GM18873 (cell line): Measurements from ENCODE around the gene PSPH.
"Not testable (repeated sequence)": the region's sequence is repeated elsewhere in the genome, so short reads cannot be mapped to it uniquely, and the experiment has no call there.

Experiments used
- ATAC-seq: cut with Tn5 transposase; IDR thresholded peaks from one replicate; pipeline ENCODE4 v1.9.1; 2021; ENCODE audit warnings: mild to moderate bottlenecking, moderate library complexity, moderate number of reproducible peaks; ENCODE audit not compliant: unreplicated experiment, low FRiP score

PSPH gene

DNA sequence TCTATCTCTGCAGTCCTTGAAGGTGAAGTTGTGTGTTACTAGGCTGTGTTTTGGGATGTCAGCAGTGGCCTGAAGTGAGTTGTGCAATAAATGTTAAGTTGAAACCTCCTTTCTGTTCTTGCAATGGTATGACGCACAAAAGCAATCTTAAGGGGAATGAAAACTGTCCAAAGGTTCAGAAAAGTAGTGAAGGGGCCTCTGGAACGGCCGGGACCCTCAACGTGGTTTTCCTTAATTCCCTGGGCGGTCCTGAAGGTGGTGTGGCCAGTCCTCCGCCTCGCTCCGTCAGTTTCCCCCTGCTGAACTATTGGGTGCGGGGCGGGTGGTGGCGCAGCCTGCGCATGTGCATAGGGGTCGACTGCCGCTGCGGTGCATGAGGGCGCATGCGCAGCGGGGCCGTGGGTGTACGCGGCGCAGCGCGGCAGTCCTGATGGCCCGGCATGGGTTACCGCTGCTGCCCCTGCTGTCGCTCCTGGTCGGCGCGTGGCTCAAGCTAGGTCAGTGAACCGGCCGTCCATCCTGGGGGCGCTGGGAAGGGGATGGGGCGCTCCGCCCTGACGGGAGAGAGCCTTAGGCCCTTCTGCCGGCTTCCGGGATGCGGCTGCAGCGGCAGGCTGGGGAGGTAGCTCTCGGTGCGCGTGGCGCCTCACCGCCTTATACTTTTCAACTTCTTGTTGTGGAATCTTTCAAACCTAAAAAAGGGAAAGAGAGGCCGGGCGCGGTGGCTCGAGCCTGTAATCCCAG, 12.8 kb upstream of the PSPH start, which contains the start of gene SUMF2:
TSS of gene SUMF2 (plus strand) at position 405 of the 744 bp plus-strand sequence. CDS start at position 431, 26 bp downstream.
- peak; percentile 83 for ATAC-seq

DNA sequence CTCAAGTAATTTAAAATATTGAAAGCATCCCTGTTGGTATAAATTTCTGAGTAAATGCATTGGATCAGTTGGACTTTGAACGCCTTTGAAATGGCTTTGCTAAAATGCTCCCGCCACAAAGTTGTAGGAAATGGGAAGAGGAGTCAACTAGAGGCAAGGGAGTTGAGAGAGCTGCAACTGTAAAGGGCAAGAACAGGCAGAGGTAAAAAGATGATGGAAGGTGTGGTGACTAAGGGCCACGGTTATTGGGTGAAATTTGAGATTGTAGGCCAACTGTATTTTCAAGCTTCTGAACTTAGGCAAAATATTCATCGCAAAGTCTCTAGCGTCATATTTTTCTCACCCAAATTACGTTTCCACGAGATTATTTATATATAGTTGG, 12.2 kb upstream of the PSPH start:
- no peak for ATAC-seq

DNA sequence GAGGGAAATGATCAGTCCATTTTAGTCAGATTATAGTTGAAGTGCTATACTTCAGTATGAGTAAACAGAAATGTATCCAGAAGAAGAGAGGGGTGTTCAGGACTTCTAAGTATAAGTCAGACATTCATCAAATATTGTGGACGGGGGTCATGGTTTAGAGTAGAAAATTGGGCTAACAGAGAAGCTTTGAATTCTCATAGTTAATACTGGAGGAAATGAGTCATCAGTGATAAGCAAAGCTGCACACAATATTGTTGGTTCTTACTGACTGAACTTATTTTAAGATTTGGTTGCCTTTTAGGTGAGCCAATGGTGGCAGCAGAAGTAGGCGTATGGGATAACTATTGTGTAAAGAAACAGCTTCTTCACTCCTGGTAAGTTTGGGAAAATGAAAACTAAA, 11.1 kb upstream of the PSPH start:
- ATAC-seq = no peak

DNA sequence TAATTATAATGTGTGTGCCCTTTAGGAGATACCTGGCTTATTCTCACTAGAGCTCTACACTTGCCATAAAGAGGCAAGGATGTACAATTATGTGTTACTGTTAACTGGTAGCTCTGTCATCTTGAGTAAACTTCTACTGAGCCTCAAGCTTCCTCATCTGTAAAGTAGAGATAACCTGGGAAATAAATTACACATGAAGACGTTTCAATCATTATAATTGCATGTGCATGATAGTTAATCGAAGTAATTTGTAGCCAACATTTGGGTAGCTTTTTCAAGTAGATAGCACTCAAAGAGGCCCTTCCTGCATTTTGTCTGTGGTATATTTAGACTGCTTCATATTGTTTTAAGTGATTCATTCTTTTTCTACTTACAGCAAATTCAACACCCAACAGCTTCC, 2.7 kb upstream of the PSPH start:
- ATAC-seq = no peak

DNA sequence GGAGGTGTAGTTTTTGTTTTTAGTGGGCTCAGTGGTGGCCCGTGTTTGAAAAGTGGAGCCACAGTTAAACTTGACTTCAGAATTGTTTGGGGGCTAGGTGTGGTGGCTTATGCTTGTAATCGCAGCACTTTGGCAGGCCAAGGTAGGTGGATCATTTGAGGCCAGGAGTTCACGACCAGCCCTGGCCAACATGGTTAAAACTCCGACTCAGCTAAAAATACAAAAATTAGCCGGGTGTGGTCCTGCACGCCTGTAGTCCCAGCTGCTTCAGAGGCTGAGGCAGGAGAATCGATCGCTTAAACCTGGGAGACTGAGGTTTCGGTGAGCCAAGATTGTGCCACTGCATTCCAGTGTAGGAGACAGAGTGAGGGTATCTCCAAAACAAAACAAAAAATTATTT, 2.1 kb upstream of the PSPH start:
- no peak for ATAC-seq

DNA sequence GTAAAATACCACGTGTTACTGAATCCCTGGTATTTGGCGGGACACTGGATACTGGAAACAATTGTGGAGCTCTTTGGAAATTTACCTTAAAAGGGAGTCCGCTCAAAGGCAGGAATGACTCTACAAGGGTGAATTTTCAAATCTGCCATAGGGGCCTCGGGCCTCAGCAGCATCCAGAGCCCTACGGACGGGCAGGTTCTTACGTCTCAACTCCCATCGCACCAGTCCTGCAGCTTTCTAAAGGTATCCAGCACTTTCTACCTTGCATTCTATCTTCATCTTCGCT, 248 bp downstream of the PSPH start:
- no peak for ATAC-seq

DNA sequence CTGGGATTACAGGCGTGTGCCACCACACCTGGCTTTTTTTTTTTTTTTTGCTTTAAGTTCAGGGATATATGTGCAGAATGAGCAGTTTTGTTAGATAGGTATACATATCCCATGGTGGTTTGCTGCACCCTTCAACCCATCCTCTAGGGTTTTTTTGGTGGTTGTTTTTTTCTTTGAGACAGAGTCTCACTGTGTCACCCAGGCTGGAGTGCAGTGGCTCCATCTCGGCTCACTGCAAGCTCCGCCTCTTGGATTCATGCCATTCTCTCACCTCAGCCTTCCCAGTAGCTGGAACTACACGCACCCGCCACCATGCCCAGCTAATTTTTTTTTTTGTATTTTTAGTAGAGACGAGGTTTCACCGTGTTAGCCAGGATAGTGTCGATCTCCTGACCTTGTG, 2.5 kb downstream of the PSPH start:
- ATAC-seq = not testable (repeated sequence)

DNA sequence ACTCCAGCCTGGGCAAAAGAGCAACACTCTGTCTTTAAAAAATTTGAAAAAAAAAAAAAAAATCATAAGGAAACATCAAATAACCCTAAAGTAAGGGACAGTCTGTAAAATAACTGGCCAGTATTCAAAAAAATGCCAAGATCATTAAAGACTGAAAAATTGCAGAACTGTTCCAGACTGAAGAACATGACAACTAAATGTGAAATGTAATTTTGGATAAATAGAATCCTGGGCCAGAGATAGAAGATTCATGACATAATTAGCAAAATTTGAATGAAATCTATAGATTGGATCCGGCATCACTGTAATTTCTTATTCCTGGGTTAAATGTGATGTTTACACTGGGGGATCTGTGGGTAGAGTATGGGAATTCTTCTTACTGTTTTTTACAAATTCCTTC, 3.0 kb downstream of the PSPH start:
- ATAC-seq = no peak

DNA sequence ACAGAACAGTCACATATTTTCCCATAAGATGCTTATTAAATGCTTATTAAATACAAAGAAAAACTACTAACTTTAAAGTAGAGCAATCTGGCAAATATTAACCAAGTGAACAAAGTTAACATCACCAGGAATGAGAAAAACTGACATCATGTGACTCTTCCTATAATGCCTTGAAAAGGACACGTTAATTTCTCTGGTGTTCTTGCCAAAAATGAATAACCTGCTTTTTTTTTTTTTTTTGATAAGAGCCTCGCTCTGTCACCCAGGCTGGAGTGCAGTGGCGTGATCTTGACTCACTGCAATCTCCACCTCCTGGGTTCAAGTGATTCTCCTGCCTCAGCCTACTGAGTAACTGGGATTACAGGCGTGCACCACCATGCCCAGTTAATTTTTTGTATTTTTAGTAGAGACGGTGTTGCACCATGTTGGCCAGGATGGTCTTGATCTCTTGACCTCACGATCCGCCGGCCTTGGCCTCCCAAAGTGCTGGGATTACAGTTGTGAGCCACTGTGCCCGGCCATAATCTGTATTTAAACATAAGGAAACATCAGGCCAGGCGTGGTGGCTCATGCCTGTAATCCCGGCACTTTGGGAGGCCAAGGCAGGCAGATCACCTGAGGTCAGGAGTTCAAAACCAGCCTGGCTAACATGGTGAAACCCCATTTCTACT, 3.7 kb downstream of the PSPH start:
- ATAC-seq = not testable (repeated sequence)

DNA sequence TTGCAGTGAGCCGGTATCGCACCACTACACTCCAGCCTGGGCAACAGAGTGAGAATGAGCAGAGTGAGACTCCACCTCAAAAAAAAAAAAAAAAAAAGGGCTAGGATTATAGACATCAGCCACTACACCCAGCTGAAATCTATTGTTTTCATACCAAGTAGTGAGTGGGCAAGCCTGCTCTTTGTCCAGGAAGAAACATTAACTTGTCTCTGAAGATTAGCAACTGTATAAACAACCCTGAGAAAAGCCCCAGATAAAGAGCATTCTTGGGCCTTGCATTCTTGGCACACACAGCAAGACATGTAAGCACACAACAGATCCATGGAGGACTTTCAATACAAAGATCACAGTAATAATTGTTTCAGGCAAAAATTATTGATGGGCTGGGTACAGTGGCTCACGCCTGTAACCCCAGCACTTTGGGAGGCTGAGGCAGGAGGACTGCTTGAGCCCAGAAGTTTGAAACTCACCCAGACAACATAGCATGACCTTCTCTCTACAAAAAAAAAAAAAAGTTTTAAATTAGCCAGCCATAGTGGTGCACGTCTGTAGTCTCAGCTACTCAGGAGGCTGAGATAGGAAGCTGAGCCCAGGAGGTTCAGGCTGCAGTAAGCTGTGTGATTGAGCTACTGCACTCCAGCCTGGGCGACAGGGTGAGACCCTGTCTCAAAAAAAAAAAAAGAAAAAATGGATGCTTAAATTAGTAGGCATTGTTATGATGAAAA, 4.4 kb downstream of the PSPH start:
- no peak for ATAC-seq

DNA sequence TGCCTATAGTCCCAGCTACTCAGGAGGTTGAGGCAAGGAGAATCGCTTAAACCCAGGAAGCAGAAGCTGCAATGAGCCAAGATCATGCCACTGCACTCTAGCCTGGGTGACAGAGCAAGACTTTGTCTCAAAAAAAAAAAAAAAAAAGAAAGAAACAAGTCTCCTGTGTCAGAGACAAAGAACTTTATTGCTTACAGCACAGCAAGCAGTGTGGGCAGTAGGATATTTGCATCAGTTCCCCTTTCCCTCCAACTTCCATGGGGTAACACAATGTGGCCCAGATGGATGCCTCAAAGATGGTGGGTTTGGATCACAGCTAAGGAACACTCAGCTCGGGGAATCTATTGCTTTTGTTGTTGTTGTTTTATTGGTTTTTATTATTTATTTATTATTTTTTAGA, 5.5 kb downstream of the PSPH start:
- not testable (repeated sequence) for ATAC-seq

DNA sequence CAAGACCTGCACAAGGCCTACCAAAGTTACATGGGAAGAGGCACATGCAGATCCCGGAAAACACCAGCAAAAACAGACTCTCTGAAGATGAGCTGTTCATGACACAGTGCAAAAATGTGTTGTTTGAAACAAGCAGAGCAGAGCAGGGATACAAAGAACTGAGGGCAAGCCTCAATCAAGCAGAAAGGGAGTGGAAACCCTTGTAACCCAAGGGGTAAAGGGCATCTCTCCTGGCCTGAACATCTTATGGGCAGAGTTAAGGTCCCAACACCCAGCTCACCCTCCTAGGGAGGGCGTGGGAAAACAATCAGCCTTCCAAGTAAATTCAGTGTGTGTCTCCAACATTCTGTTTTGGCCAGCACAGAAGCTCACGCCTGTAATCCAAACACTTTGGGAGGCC, 10.5 kb downstream of the PSPH start:
- ATAC-seq = no peak

DNA sequence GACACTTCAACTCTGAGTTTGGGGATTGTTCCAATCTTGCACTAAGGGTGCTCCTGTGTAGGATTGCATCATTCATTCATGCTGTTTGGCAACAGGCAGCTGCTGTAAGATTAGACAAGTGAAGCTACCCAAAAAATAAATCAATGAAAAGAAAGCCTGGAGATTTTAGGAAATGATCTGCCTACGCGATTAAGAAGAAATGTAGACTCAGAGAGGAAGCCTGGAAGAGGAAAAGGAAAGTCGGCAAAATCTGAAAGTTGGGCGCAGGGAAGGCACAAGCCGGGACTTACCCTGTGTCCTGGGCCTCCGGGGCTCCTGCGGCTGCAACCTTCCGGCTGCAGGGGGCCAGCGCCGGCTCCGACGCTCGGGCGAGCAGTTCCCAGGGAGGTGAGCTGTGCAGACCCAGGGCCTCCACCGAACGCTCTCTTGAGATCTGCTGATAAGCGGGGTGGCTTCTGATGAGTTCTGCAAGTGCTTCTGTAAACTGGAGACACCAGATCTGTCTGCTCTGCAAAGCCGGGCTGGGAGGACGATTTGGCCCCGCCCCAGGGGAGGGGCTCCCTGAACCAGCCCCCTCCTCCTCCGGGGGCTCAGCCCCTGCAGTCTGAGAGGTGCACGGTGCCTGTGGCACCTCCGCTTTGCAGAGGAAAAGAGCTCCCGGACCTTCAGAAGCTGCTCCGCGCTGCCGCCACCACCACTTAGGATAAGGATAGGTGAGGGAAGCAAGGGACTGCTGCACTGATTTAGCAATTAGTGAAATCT, 17.4 kb downstream of the PSPH start:
- ATAC-seq = peak; percentile 96

DNA sequence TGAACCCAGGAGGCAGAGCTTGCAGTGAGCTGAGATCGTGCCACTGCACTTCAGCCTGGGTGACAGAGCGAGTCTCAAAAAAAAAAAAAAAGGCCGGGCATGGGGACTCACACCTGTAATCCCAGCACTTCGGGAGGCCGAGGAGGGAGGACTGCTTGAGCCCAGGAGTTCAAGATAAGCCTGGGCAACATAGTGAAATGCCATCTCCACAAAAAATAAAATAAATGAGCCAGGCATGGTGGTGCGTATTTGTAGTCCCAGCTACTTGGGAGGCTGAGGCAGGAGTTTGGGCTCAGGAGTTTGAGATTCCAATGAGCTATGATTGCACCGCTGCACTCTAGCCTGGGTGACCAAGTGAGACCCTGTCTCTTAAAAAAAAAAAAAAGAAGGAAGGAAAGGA, 18.7 kb downstream of the PSPH start:
- ATAC-seq = not testable (repeated sequence)

DNA sequence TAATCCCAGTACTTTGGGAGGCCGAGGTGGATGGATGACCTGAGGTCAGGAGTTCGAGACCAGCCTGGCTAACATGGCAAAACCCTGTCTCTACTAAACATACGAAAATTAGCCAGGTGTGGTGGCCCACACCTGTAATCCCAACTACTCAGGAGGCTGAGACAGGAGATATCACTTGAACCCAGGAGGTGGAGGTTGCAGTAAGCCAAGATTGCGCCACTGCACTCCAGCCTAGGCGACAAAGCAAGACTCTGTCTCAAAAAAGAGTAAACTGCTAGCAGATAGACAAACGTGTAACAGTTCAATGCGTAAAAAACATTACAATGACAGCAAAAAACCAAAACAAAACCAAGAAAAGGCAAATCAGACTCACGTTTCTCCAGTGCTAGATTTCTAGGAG, 19.7 kb downstream of the PSPH start:
- ATAC-seq = not testable (repeated sequence)

DNA sequence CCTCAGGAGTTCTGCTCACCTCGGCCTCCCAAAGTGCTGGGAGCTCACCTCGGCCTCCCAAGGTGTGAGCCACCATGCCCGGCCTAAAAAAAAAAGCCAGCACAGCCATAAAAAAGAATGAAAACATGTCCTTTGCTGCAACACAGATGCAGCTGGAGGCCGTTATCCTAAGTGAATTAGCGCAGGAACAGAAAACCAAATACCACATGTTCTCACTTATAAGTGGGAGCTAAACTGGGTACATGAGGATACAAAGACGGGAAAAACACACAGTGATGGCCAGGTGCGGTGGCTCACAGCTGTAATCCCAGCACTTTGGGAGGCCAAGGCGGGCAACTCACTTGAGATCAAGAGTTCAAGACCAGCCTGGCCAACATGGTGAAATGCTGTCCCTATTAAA, 20.9 kb downstream of the PSPH start:
- ATAC-seq = no peak

DNA sequence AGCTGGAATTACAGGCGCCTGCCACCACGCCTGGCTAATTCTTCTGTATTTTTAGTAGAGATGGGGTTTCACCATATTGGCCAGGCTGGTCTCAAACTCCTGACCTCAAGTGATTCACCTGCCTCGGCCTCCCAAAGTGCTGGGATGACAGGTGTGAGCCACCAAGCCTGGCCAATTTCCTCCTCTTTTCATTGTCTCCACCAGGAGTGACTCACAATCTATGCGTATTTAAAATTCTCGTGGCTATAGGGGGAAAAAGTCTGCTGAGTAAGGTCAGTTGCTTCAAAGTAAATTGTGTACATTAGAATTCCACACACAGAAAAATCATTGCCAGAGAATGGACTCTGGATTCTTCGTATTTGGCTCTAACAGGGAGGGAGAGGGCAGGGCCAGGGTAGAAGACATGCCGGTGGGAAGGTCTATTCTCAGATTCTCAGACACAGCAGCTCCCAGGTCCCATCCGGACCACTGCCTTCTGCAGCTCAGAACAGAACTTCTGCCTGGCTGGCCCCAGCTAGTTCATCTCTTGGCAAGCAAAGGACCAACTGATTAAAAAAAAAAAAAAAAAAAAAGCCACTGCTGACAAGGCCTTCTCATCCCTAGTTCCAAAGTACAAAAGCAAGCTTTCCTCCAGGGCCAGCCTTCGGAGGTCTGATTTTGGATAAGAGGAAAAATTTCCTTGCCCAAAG, 22.2 kb downstream of the PSPH start:
- no peak for ATAC-seq

DNA sequence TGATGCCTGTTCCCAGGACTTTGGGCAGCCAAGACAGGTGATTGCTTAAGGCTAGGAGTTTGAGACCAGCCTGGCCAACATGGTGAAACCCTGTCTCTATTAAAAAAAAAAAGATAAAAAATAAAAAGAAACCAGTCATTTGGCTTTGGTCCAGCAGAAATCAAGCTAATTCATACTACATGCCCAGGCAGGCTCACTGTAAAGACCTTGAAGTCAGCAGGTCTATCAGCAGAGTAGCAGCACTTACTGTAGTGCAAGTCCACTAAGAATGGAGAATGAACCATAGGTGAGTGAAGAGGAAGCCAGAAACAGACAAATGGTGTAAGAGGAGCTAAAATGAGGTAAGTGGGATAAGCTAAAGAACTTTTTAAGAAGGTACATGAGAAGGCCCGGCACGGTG, 24.7 kb downstream of the PSPH start:
- ATAC-seq = no peak

DNA sequence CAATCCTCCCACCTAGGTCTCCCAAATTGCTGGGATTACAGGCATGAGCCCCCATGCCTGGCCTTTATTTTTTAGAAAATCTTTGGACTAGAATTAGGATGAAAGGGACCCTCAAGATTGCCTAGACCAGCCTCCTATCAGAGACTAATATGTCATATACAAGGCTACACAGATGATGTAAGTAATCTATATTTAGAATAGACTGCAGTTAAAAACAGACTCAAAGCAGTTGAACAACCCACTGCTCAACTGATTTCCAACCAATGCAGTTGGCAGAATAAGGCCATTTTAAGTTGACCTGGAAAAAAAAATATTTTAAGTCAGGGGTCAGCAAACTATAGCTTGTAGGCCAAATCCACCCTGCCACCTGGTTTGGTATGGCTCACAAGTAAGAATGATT, 27.7 kb downstream of the PSPH start:
- ATAC-seq = no peak

DNA sequence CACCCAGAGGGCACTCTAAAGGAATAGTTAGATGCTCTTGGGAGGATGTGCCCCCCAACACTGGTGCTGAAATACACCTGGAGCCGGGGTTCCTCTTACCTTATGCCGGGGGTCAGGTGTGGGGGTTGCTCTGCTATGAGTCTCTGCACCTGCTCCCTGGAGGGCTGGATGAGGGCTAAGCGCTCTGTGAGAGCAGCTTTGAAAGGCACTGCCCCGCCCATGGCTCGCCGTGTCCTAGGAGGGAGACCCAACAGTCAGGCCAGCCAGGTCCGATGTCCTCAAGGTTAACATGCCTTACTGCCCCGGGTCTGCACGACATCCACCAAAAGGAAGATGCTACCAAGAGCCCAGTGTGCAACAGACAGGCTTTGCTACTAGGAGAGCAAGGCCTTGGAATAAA, 31.7 kb downstream of the PSPH start:
- no peak for ATAC-seq
